ENCODE data around the gene MTO1. TPM values are rescaled to one million over a fixed set of nuclear protein-coding genes. Genes with fewer than 3 reads are reported as not detected.

MTO1 gene
- total and polyA plus RNA-seq, 7 donors: 15.9 to 25.9 (median 20.2) TPM

- no peak for DNase-seq
- no peak overlapping the region for H3K27ac ChIP-seq
- TF ChIP-seq CTCF (IDR thresholded peaks at IDR 0.05): no peak
- no peaks in the 10 kb centered on the region for H3K9me3 ChIP-seq
- H3K27me3 ChIP-seq (ENCODE audit: insufficient read depth in 3 of 3, low read length in 2 of 3): no peaks in the 10 kb centered on the region
- intact Hi-C loops (cut with DNase I): no loop called here
- no peaks in the 10 kb centered on the region for H3K4me1 ChIP-seq
- ATAC-seq: no peak
- H3K36me3 ChIP-seq (ENCODE audit: insufficient read depth in 1 of 2, low read depth in 1 of 2): no peaks in the 10 kb centered on the region
- no peak overlapping the region for H3K4me3 ChIP-seq
- WGBS, 3 donors: 27 to 56% (median 51%) methylated on average over 1 of the region's 1 CpG
Measured at GRCh38 chr6:73556836-73557235, 95.3 kb downstream of the MTO1 start.

Other genes starting within 250 kb of the MTO1 start
- gene KHDC1L, start 236.2 kb upstream of the MTO1 start, total RNA-seq: not detected
- gene KHDC1L, start 236.2 kb upstream of the MTO1 start, polyA plus RNA-seq: not detected
- 1 to 10 TPM in 1 of 4 donors, under 1 TPM in 3; 0.27 to 2.2 (median 0.85) TPM for gene KHDC1, start 198.5 kb upstream of the MTO1 start, total RNA-seq
- gene KHDC1, start 198.5 kb upstream of the MTO1 start, polyA plus RNA-seq: under 1 TPM in 2 of 3 donors, not detected in 1; 0.05 to 0.33 TPM
- gene DPPA5, start 107.5 kb upstream of the MTO1 start, total RNA-seq: not detected
- not detected for gene DPPA5, start 107.5 kb upstream of the MTO1 start, polyA plus RNA-seq
- gene KHDC3L, start 99.1 kb upstream of the MTO1 start, total RNA-seq: not detected
- gene KHDC3L, start 99.1 kb upstream of the MTO1 start, polyA plus RNA-seq: not detected
- not detected for gene OOEP, start 91.8 kb upstream of the MTO1 start, total RNA-seq
- gene OOEP, start 91.8 kb upstream of the MTO1 start, polyA plus RNA-seq: under 1 TPM in 1 of 3 donors, not detected in 2; 0.15 TPM
- gene DDX43, start 66.9 kb upstream of the MTO1 start, total RNA-seq: under 1 TPM in 2 of 4 donors, not detected in 2; 0.11 to 0.27 TPM
- under 1 TPM; 0.10 to 0.20 (median 0.12) TPM for gene DDX43, start 66.9 kb upstream of the MTO1 start, polyA plus RNA-seq
- 1 to 10 TPM in 2 of 4 donors, under 1 TPM in 2; 0.44 to 1.1 (median 0.81) TPM for gene CGAS, start 9.4 kb upstream of the MTO1 start, total RNA-seq
- gene CGAS, start 9.4 kb upstream of the MTO1 start, polyA plus RNA-seq: under 1 TPM; 0.27 to 0.36 (median 0.30) TPM
- 1,000 to 10,000 TPM in 1 of 4 donors, 100 to 1,000 TPM in 3; 703 to 2,379 (median 902) TPM for gene EEF1A1, start 59.3 kb downstream of the MTO1 start, total RNA-seq
- gene EEF1A1, start 59.3 kb downstream of the MTO1 start, polyA plus RNA-seq: 1,000 to 10,000 TPM in 1 of 3 donors, 100 to 1,000 TPM in 2; 541 to 1,251 (median 593) TPM
- 1 to 10 TPM; 3.3 to 4.7 (median 3.9) TPM for gene SLC17A5, start 192.3 kb downstream of the MTO1 start, total RNA-seq
- gene SLC17A5, start 192.3 kb downstream of the MTO1 start, polyA plus RNA-seq: 1 to 10 TPM; 3.1 to 7.2 (median 5.2) TPM
- gene CD109, start 234.5 kb downstream of the MTO1 start, total RNA-seq: 1 to 10 TPM; 1.6 to 3.9 (median 2.3) TPM
- gene CD109, start 234.5 kb downstream of the MTO1 start, polyA plus RNA-seq: 1 to 10 TPM in 1 of 3 donors, under 1 TPM in 2; 0.31 to 3.0 (median 0.51) TPM